Measurements from ENCODE around the gene MSANTD1.

DNA sequence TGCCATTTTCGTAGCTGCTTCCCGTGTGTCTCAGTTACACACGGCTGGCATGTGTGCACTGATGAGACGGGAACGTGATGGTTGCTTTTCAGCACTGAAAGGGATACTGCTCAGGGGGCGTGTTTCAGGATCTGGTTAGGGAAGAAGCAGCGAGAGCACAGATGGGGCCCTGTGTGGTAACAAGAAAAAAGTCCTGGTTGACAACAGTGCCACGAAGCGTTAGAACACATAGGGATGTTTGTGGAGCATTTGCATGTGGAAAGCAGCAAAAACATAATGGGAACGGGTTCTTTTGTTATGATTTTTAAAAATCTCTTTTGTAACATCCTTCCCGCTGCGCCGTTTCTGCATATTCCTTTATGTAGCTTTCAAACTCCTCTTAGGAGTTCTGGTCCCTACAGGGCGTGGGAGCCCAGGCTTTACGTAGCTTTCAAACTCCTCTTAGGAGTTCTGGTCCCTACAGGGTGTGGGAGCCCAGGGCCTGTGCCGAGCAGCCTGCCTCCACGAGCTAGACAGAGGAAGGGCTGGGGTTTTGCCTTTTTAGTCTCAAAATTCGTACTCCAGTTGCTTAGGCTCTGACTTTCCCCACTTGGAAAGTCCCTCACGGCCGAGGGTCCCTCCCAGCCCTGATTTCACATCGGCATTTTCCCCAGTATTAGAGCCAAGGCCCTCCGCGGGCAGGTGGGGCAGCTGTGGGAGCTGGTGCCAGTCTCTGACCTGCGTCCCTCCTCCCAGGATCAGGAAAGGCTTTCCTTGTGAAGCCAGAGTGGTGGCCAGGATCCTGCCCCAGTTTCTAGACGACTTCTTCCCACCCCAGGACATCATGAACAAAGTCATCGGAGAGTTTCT, 11.0 kb upstream of the MSANTD1 start:
- no peak for TF ChIP-seq EP300 (conservative IDR thresholded peaks at IDR 0.05; ENCODE audit: poor library complexity, severe bottlenecking)
- TF ChIP-seq, protein P1, sequence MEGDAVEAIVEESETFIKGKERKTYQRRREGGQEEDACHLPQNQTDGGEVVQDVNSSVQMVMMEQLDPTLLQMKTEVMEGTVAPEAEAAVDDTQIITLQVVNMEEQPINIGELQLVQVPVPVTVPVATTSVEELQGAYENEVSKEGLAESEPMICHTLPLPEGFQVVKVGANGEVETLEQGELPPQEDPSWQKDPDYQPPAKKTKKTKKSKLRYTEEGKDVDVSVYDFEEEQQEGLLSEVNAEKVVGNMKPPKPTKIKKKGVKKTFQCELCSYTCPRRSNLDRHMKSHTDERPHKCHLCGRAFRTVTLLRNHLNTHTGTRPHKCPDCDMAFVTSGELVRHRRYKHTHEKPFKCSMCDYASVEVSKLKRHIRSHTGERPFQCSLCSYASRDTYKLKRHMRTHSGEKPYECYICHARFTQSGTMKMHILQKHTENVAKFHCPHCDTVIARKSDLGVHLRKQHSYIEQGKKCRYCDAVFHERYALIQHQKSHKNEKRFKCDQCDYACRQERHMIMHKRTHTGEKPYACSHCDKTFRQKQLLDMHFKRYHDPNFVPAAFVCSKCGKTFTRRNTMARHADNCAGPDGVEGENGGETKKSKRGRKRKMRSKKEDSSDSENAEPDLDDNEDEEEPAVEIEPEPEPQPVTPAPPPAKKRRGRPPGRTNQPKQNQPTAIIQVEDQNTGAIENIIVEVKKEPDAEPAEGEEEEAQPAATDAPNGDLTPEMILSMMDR (IDR thresholded peaks at IDR 0.05; ENCODE audit: poor library complexity, severe bottlenecking) = no peak
- TF ChIP-seq POLR2AphosphoS5 (IDR thresholded peaks at IDR 0.05) = no peak

Data from neural cell (in vitro differentiated cells).